ENCODE measurements around the gene INHBC.

DNA sequence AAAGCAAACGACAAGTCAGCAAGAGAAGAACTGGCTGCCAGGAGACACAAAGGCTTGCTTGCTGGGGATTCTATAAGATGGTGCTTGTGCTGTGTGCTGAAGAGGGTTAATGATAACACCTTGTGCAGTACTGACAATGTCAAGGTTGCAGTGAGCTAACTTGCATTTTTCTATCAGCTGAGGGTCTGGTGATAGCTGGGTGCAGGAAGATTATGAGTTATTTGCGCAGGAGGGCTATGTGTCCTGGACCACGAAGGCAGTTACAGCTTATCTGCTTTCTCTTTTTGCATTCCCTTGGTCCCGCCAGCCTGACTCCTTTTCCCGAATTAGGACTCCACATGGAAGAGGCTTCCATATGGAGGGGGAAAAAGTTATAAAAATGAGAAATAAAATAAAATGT lies 46.2 kb upstream of the INHBC start:
- no peak for TF ChIP-seq CTCF (IDR thresholded peaks at IDR 0.05)
- TF ChIP-seq POLR2A (IDR thresholded peaks at IDR 0.05), result no peak
- TF ChIP-seq POLR2AphosphoS5 (IDR thresholded peaks at IDR 0.05), result no peak

All from breast epithelium (tissue), 3 donors.